Stimulated activated CD4-positive, alpha-beta T cell treated with anti-CD3 and anti-CD28 coated beads, Interleukin-15, amount 100 ng/mL, for 24 hours (primary cell): ENCODE data around the gene NOP14.
"Not testable (repeated sequence)": the region's sequence is repeated elsewhere in the genome, so short reads cannot be mapped to it uniquely, and the experiment has no call there.

ENCODE experiments used
- DNase-seq: peaks from one replicate; pipeline ENCODE4 v3.0.0-alpha.2; 2020

Gene NOP14

GRCh38 chr4:2961421-2961810 lies 1.8 kb downstream of the NOP14 start:
- DNase-seq, result peak; percentile 62

GRCh38 chr4:2960450-2960849 lies 2.8 kb downstream of the NOP14 start:
- DNase-seq, result not testable (repeated sequence)

GRCh38 chr4:2958446-2958845 lies 4.8 kb downstream of the NOP14 start:
- no peak for DNase-seq

GRCh38 chr4:2955186-2956044 lies 7.8 kb downstream of the NOP14 start:
- DNase-seq, result not testable (repeated sequence)

- DNase-seq, result peak; percentile 91
These were observed 8.6 kb downstream of the NOP14 start for GRCh38 chr4:2954358-2955185.

GRCh38 chr4:2953496-2953895 lies 9.7 kb downstream of the NOP14 start:
- no peak for DNase-seq

GRCh38 chr4:2950221-2950989 lies 12.8 kb downstream of the NOP14 start:
- no peak for DNase-seq

- DNase-seq, result no peak
These were observed 13.5 kb downstream of the NOP14 start for GRCh38 chr4:2949782-2950125.

GRCh38 chr4:2948895-2949781 lies 14.1 kb downstream of the NOP14 start:
- no peak for DNase-seq

GRCh38 chr4:2947926-2948325 lies 15.3 kb downstream of the NOP14 start:
- no peak for DNase-seq

- no peak for DNase-seq
These were observed 16.2 kb downstream of the NOP14 start for GRCh38 chr4:2946812-2947600.

GRCh38 chr4:2945619-2946604 lies 17.3 kb downstream of the NOP14 start:
- not testable (repeated sequence) for DNase-seq

GRCh38 chr4:2944586-2945526 lies 18.4 kb downstream of the NOP14 start:
- no peak for DNase-seq

- DNase-seq, result no peak
These were observed 19.1 kb downstream of the NOP14 start for GRCh38 chr4:2944091-2944482.

- DNase-seq, result no peak
These were observed 19.7 kb downstream of the NOP14 start for GRCh38 chr4:2943364-2944090.

- no peak for DNase-seq
These were observed 20.5 kb downstream of the NOP14 start for GRCh38 chr4:2942532-2943363.

GRCh38 chr4:2942037-2942531 lies 21.1 kb downstream of the NOP14 start:
- DNase-seq, result no peak
